ENCODE results near the gene QRSL1.
A peak's percentile ranks its signal among the peaks of the same experiment; 100 is the strongest.

QRSL1 gene

DNA sequence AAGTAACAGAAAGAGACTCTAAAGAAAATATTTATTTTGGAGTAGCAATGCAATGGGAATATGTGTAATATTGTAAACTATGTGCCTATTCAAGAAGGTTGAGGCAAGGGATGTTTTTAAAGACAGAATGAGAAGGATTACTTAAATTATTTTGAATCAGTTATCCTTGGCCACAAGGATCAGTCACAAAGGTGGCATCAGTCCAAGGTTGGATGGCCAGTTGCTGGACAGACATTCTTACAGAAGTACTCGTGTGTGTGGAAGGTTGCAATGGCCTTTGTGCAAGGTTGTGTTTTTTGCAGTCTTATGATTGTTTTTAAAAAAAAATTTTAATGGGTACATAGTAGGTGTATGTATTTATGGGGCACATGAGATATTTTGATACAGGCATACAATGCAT, 2.0 kb downstream of the QRSL1 start:
- DNase-seq (ENCODE audit: low read depth in 1 of 2, low spot score in 1 of 2) = no peak
- in situ Hi-C loops (cut with HindIII; ENCODE audit: low pct_unique_long_range_greater_than_20kb, low sequenced_read_pairs) = no loop called here
- no peak for TF ChIP-seq JUND (IDR thresholded peaks at IDR 0.05; ENCODE audit: low read depth)

DNA sequence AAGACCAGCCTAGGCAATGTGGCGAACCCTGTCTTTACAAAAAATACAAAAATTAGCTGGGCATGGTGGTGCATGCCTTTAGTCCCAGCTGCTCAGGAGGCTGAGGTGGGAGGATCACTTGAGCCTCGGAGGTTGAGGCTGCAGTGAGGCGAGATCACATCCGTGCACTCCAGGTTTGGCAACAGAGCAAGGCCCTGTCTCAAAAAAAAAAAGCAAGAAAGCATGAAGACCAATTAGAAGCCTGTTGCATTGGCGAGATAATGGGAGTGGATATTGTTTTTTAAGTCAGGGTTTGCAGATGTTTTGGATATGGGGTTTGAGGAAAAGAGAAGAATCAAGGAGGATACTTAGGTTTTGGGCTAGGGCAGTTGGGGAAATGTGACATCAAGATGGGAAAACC, 5.2 kb downstream of the QRSL1 start:
- in situ Hi-C loops (cut with HindIII; ENCODE audit: low pct_unique_long_range_greater_than_20kb, low sequenced_read_pairs) = no loop called here
- TF ChIP-seq JUND (IDR thresholded peaks at IDR 0.05; ENCODE audit: low read depth) = no peak
- DNase-seq (ENCODE audit: low read depth in 1 of 2, low spot score in 1 of 2) = no peak

DNA sequence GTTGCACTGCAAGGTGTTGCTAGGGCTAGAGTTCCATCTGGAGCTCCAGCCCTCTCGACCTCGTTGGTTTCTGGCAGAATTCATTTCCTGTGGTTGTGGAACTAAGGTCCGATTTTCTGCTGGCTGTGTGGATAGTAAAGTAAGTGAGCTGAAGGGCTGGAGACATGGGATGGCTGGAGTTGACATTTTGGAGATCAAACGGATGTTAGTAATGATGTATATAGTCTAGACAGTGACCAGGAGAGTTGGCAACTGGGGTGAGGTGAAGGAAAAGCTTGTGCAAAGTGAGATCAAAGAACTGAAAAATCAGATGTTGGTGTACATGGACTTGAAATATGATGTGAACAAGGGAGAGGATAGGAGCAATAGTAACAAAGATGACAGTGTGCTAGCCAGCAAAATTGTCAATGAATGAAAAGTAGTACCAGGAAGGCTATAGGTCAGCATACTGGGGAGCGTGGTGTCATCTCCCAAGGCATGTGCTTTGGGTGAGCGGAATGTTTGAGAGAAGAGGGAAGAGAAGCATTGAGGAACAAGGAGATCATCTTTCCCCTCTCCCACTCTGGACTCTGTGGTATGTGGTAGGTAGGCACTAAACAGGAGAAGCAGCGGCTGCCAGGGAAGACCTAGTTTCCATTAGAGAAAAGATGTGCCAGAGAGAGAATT, 7.8 kb downstream of the QRSL1 start:
- no peak for TF ChIP-seq JUND (IDR thresholded peaks at IDR 0.05; ENCODE audit: low read depth)
- DNase-seq (ENCODE audit: low read depth in 1 of 2, low spot score in 1 of 2) = no peak
- in situ Hi-C loops (cut with HindIII; ENCODE audit: low pct_unique_long_range_greater_than_20kb, low sequenced_read_pairs) = no loop called here

DNA sequence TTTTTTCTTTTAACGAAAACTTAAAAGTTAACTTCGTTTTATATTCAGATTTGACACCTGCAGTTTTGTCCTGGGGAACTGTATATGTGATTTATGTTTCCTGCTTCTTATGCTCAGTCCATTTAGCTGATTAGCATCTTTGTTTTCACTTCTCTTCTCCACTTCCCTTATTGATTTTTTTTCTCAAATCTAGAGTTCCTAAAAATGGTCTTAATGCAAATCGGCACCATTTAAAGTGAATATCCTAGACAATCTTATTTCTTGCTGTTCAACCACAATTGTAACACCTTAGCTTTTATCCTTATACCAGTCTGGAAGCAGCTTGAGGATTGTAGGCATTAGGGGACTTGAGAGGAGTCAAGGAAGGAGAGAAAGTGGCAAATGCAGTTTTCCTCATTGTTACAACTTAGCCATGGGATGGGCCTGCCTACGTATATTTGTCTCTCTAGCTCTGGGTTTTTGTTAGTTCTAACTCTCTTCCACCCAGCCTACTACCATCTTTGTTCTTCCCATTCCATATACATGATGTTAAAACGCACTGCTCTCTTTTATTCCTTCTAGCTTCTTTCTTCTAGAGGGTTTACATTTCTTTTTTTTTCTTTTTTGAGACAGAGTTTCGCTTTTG, 8.5 kb downstream of the QRSL1 start:
- in situ Hi-C loops (cut with HindIII; ENCODE audit: low pct_unique_long_range_greater_than_20kb, low sequenced_read_pairs) = no loop called here
- no peak for TF ChIP-seq JUND (IDR thresholded peaks at IDR 0.05; ENCODE audit: low read depth)
- DNase-seq (ENCODE audit: low read depth in 1 of 2, low spot score in 1 of 2) = no peak

DNA sequence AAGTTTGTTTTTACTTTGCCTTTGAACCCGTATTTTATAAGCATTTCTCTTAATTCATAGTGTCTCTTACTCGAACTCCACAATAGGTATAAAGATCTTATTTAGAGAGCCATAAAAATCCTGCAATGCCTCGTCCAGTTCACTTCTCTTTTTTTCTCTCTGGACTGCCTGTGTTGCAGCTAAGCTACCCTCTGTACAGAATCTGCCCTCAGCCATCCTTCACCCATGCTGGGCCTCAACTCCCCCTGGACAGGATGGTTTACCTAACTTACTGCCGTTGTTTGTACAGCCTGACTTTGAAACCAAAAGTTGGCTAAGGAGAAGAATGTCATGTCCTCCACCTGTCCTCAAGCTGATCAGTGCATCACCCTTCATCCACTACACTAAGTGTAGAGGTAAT, 10.4 kb downstream of the QRSL1 start:
- in situ Hi-C loops (cut with HindIII; ENCODE audit: low pct_unique_long_range_greater_than_20kb, low sequenced_read_pairs) = no loop called here
- no peak for TF ChIP-seq JUND (IDR thresholded peaks at IDR 0.05; ENCODE audit: low read depth)
- DNase-seq (ENCODE audit: low read depth in 1 of 2, low spot score in 1 of 2) = no peak

DNA sequence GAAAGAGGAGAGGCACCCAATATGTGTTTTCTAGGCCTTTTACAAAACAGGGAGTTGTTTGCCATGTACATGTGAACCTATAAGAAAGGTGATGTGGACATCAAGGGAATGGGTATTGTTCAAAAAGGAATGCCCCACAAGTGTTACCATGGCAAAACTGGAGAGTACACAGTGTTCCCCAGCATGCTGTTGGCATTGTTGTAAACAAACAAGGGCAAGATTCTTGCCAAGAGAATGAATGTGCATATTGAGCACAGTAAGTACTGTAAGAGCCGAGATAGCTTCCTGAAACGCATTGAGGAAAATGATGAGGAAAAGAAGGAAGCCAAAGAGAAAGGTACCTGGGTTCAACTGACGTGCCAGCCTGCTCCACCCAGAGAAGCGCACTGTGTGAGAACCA, 13.1 kb downstream of the QRSL1 start:
- in situ Hi-C loops (cut with HindIII; ENCODE audit: low pct_unique_long_range_greater_than_20kb, low sequenced_read_pairs) = no loop called here
- no peak for DNase-seq (ENCODE audit: low read depth in 1 of 2, low spot score in 1 of 2)
- no peak for TF ChIP-seq JUND (IDR thresholded peaks at IDR 0.05; ENCODE audit: low read depth)

- no peak for DNase-seq (ENCODE audit: low read depth in 1 of 2, low spot score in 1 of 2)
- TF ChIP-seq JUND (IDR thresholded peaks at IDR 0.05; ENCODE audit: low read depth) = no peak
- in situ Hi-C loops (cut with HindIII; ENCODE audit: low pct_unique_long_range_greater_than_20kb, low sequenced_read_pairs) = no loop called here
Measured at GRCh38 chr6:106643061-106643460, 13.7 kb downstream of the QRSL1 start.

- no peak for DNase-seq (ENCODE audit: low read depth in 1 of 2, low spot score in 1 of 2)
- in situ Hi-C loops (cut with HindIII; ENCODE audit: low pct_unique_long_range_greater_than_20kb, low sequenced_read_pairs) = no loop called here
- TF ChIP-seq JUND (IDR thresholded peaks at IDR 0.05; ENCODE audit: low read depth) = no peak
Measured at GRCh38 chr6:106648651-106649308, 19.4 kb downstream of the QRSL1 start.

DNA sequence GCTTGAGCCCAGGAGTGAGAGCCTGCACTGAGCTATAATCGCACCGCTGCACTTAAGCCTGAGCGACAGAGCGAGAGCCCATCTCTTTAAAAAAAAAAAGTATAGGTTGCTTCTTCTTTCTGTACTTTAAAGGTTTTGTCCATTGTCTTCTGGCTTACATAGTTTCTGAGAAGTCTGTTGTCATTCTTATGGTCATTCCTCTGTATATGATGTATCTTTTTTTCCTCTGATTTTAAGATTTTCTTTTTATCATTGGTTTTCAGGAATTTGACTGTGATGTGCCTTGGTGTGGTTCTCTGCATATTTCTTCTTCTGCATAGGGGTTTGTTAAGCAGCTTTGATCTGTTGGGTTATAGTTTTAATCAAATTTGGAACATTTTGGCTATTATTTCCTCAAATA, 29.1 kb downstream of the QRSL1 start:
- in situ Hi-C loops (cut with HindIII; ENCODE audit: low pct_unique_long_range_greater_than_20kb, low sequenced_read_pairs) = no loop called here
- DNase-seq (ENCODE audit: low read depth in 1 of 2, low spot score in 1 of 2) = no peak
- no peak for TF ChIP-seq JUND (IDR thresholded peaks at IDR 0.05; ENCODE audit: low read depth)

- peak in 1 of 2 experiments; percentile 16 for DNase-seq (ENCODE audit: low read depth in 1 of 2, low spot score in 1 of 2)
- no peak for TF ChIP-seq JUND (IDR thresholded peaks at IDR 0.05; ENCODE audit: low read depth)
- in situ Hi-C loops (cut with HindIII; ENCODE audit: low pct_unique_long_range_greater_than_20kb, low sequenced_read_pairs) = no loop called here
Measured at GRCh38 chr6:106659859-106660258, 30.5 kb downstream of the QRSL1 start.

DNA sequence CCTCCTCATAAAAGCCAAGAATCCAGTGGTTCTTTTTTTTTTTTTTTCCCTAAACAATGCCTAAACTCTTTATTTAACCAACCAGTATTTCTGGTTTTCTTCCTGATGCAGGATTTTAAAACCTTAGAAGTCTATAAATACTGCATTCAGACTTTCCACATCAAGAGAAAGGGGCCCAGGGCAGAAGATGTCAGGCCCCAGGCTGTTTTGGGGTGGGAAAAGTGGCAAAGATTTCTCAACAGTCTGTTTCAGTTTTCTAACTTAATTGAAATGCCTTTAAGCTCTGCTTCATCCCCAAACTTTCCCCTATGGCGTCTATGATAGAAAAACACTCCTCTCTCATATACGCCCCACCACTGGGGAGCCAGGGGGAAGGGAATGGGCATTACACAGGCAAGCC, 33.1 kb downstream of the QRSL1 start:
- no peak for TF ChIP-seq JUND (IDR thresholded peaks at IDR 0.05; ENCODE audit: low read depth)
- DNase-seq (ENCODE audit: low read depth in 1 of 2, low spot score in 1 of 2) = no peak
- in situ Hi-C loops (cut with HindIII; ENCODE audit: low pct_unique_long_range_greater_than_20kb, low sequenced_read_pairs) = no loop called here

- no peak for TF ChIP-seq JUND (IDR thresholded peaks at IDR 0.05; ENCODE audit: low read depth)
- in situ Hi-C loops (cut with HindIII; ENCODE audit: low pct_unique_long_range_greater_than_20kb, low sequenced_read_pairs) = no loop called here
Measured at GRCh38 chr6:106666282-106667021, 37.1 kb downstream of the QRSL1 start.

GRCh38 chr6:106667022-106667402, 37.6 kb downstream of the QRSL1 start:
- DNase-seq (ENCODE audit: low read depth in 1 of 2, low spot score in 1 of 2) = no peak
- no peak for TF ChIP-seq JUND (IDR thresholded peaks at IDR 0.05; ENCODE audit: low read depth)
- in situ Hi-C loops (cut with HindIII; ENCODE audit: low pct_unique_long_range_greater_than_20kb, low sequenced_read_pairs) = no loop called here

More at GRCh38 chr6:106666282-106667021, 37.1 kb downstream of the QRSL1 start:
- no peak for DNase-seq (ENCODE audit: low read depth in 1 of 2, low spot score in 1 of 2)

All from T47D (cell line).